GM06990 (cell line): ENCODE results near the gene UPF2.

Experiments used
- DNase-seq: peaks from one replicate; pipeline ENCODE4 v3.0.0-alpha.2; 2011; ENCODE audit not compliant: insufficient read length; ENCODE audit errors: extremely low read depth
- H3K27me3 ChIP-seq: replicated peaks from 2 replicates; pipeline ENCODE4 v1.6.0; 2011; ENCODE audit warnings: low read length; ENCODE audit not compliant: control insufficient read depth, insufficient read depth
- H3K36me3 ChIP-seq: 2 replicates; pipeline ENCODE4 v1.5.1; 2011; ENCODE audit warnings: low read length; ENCODE audit not compliant: control insufficient read depth, insufficient read depth
- H3K4me3 ChIP-seq: replicated peaks from 2 replicates; pipeline ENCODE4 v1.5.1; 2011; ENCODE audit warnings: low read depth, mild to moderate bottlenecking, control low read depth, low read length
- CTCF ChIP-seq: IDR thresholded peaks from 2 replicates; pipeline ENCODE4 v1.5.1; 2011; ENCODE audit warnings: low read length, control low read depth, mild to moderate bottlenecking, inconsistent platforms; ENCODE audit not compliant: insufficient read depth, poor library complexity, severe bottlenecking

The UPF2 gene

GRCh38 chr10:11899067-11899876 lies 143.3 kb downstream of the UPF2 start:
- DNase-seq: no peak
- H3K36me3 ChIP-seq: no peaks in the 10 kb centered on the region
- no peak for TF ChIP-seq CTCF

GRCh38 chr10:11898372-11899066 lies 144.1 kb downstream of the UPF2 start:
- no peaks in the 10 kb centered on the region for H3K36me3 ChIP-seq
- TF ChIP-seq CTCF: no peak
- no peaks in the 10 kb centered on the region for H3K27me3 ChIP-seq
- DNase-seq: no peak
- no peak overlapping the region for H3K4me3 ChIP-seq

More at GRCh38 chr10:11899067-11899876, 143.3 kb downstream of the UPF2 start:
- Histone ChIP-seq H3K4me3 (no peak overlapping the region), H3K27me3 (no peaks in the 10 kb centered on the region)

GRCh38 chr10:11898033-11898371 lies 144.6 kb downstream of the UPF2 start:
- TF ChIP-seq CTCF: no peak
- Histone ChIP-seq H3K4me3 (no peak overlapping the region), H3K27me3 (no peaks in the 10 kb centered on the region), H3K36me3 (no peaks in the 10 kb centered on the region)
- DNase-seq: no peak

- DNase-seq: no peak
- no peaks in the 10 kb centered on the region for H3K27me3 ChIP-seq
- no peak for TF ChIP-seq CTCF
These were observed 145.9 kb downstream of the UPF2 start for GRCh38 chr10:11896549-11897200.

GRCh38 chr10:11895598-11895997 lies 147.0 kb downstream of the UPF2 start:
- H3K4me3 ChIP-seq: no peak overlapping the region
- no peaks in the 10 kb centered on the region for H3K36me3 ChIP-seq
- TF ChIP-seq CTCF: no peak
- H3K27me3 ChIP-seq: no peaks in the 10 kb centered on the region
- DNase-seq: no peak

More at GRCh38 chr10:11896549-11897200, 145.9 kb downstream of the UPF2 start:
- no peaks in the 10 kb centered on the region for H3K36me3 ChIP-seq
- no peak overlapping the region for H3K4me3 ChIP-seq
